ENCODE results near the gene FSD2. TPM values are rescaled to one million over a fixed set of nuclear protein-coding genes. Genes with fewer than 3 reads are reported as not detected.

The FSD2 gene
- total and polyA plus RNA-seq, 9 of the 15 experiments (the other 6 are each of a cell fraction or from before 2014, with no cell fraction given), result 0.01 to 0.06 TPM; not detected in 7

DNA sequence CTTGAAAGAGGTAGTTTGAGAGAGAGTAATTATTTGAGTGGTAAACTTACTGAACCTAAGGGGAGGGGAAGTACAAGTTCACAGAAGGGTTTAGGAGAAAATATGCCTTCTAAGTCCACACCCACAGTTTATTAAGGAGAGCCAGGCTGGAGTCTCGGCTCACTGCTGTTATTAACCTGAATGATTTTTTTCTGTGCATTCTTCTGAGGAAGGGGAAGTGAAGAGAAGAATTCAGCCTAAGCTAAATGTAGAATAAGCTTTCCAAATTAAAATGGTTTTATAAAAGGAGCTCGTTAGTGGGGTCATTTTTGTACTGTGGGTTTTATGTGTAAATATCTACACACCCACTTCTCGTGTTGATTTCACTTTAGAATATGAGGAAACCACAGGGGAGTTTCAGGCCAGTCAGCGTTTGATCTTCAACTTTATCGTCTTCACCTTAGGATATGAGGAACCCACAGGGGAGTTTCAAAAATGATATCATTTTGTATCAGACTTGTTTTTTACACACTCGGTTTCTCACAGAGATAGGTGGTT is 5.1 kb upstream of the FSD2 start:
- H3K36me3 ChIP-seq (ENCODE audit: control insufficient read depth, insufficient read depth, low read length), result peaks cover 29% of the 10 kb centered on the region; the same call in 2 of the 3 replicates
- H3K4me1 ChIP-seq (replicated peaks in 1 of 2; ENCODE audit: control insufficient read depth in 2 of 2, insufficient read depth in 2 of 2, low read length in 2 of 2), result peaks cover 10 to 21% of the 10 kb centered on the region in 2 experiments; a peak in 4 of 5 replicates
- H2AFZ ChIP-seq (ENCODE audit: low read depth, low read length), result peak overlapping the region; percentile 90; the same call in 1 of the 2 replicates
- TSS peak; percentile 70 for BruUV-seq (replicated peaks)
- H3K27me3 ChIP-seq (ENCODE audit: control insufficient read depth in 2 of 2, insufficient read depth in 2 of 2, low read length in 2 of 2), result no peaks in the 10 kb centered on the region
- 2% methylated on average over 6 of the region's 6 CpGs for WGBS (ENCODE audit: insufficient coverage, low coverage, missing lambda C conversion rate)
- H4K20me1 ChIP-seq (replicated peaks; ENCODE audit: control insufficient read depth, insufficient read depth, low read length), result 0 out of 2 replicates have a peak, but pooled peaks cover 2% of the 10 kb centered on the region
- DNase-seq (ENCODE audit: extremely low read depth in 1 of 4, low spot score in 3 of 4) (peak in 1 of 4 experiments; percentile 41), ATAC-seq (no peak), FAIRE-seq (no peak)
- ChIA-PET POLR2A (interaction anchor here (0.5 to 1.6 kb wide), 10 partner anchors 9 to 395 kb away, joined by 3 to 5 read pairs (median 3); no protein-coding TSS in a partner anchor), CTCF (ENCODE audit: low intra/inter-chr PET ratio) (no interaction called here)
- no peaks in the 10 kb centered on the region for H3K9me1 ChIP-seq (ENCODE audit: control insufficient read depth, insufficient read depth, low read length)
- peak overlapping the region in 1 of 2 experiments; percentile 88; a peak in 3 of 4 replicates for H3K9ac ChIP-seq (ENCODE audit: insufficient read depth in 1 of 2, low read depth in 2 of 2, low read length in 2 of 2)
- intact Hi-C loops (cut with micrococcal nuclease) (loop anchor here (2.0 to 5.0 kb wide), 2 partner anchors 36 to 60 kb away; no protein-coding TSS in a partner anchor), in situ Hi-C loops (cut with MboI) (no loop called here)
- no peaks in the 10 kb centered on the region for H3K9me3 ChIP-seq (replicated peaks; ENCODE audit: control insufficient read depth, insufficient read depth, low read depth, low read length)
- peak overlapping the region; percentile 94 for H3K4me3 ChIP-seq
- H3K4me2 ChIP-seq (ENCODE audit: insufficient read depth, low read length), result peak overlapping the region; percentile 95
- TF ChIP-seq DPF2 (IDR thresholded peaks at IDR 0.05), result no peak
- TF ChIP-seq DDX20 (tag; IDR thresholded peaks at IDR 0.05; ENCODE audit: low read depth), result no peak
- TF ChIP-seq SPI1 (IDR thresholded peaks at IDR 0.05; ENCODE audit: borderline replicate concordance, low read depth, low read length), result peak; percentile 49
- TF ChIP-seq WHSC1 (IDR thresholded peaks at IDR 0.05; ENCODE audit: low read length), result no peak
- 0 out of 2 replicates have a peak, but pooled peaks have one; percentile 59 for TF ChIP-seq TCF7 (IDR thresholded peaks at IDR 0.05; ENCODE audit: borderline replicate concordance)
- TF ChIP-seq COPS2 (conservative IDR thresholded peaks at IDR 0.05), result no peak
- no peak for TF ChIP-seq RFX7 (CRISPR knock-in tag; IDR thresholded peaks at IDR 0.05)
- no peak for TF ChIP-seq CC2D1A (IDR thresholded peaks at IDR 0.05)
- no peak for TF ChIP-seq RNF2 (IDR thresholded peaks at IDR 0.05)
- H3K79me2 ChIP-seq (ENCODE audit: control insufficient read depth, insufficient read depth, low read length), result peaks cover 39% of the 10 kb centered on the region
- H3K27ac ChIP-seq (ENCODE audit: extremely low read depth, low read depth, low read length), result peak overlapping the region; percentile 93
